DMS79 treated with DMSO at 0.1 percent for 48 hours (cell line): ENCODE results near the gene TENM3.
"Not testable (repeated sequence)": the region's sequence is repeated elsewhere in the genome, so short reads cannot be mapped to it uniquely, and the experiment has no call there.

Source experiments
- DNase-seq: peaks from one replicate; lab custom pipeline; 2025; lab: John Stamatoyannopoulos, UW

The TENM3 gene

DNA sequence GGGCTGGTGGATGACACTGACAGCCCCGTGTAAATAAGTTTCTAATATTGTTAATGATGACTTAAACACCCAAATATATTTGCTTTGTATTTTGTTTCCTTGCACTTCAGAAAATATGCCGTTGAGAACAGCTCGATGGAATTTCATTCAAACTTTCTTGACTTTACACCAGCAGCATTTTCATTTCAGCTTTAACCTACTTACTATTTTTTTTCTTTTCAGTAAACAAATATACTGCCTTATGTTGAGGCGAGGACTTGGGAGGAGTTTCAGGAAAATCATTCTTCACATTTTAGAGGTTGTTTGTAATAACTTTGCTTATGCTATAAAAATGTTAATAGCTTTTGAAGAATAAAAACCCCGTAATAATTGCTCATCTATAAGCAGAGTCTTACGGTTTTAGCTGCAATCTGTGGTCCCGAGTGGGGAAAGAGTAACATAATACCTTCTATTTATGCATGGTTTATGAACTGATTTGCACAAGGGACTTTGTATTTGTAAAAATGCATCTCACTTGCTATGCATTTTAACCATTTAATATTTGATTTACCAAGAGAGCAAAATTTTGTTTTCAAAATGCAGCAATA, 14.1 kb upstream of the TENM3 start:
- no peak for DNase-seq

DNA sequence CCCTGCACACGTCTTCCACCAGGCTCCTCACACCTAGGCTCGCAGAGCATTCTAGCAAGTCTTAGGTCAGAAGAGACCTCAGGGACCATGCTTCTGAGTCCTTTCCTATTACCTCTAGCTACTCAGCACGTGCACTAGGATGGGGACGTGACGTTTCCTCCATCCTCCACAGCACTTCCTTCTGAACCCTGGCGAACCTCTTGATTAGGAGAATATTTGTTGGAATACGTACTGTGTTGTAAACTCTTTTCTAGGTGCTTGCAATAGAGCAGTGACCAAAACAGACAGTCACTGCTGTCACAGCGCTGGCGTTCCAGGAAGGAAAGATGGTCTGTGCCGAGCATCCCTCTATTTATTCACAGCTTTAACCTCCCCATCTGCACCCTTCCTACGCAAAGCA, 12.9 kb upstream of the TENM3 start:
- no peak for DNase-seq

DNA sequence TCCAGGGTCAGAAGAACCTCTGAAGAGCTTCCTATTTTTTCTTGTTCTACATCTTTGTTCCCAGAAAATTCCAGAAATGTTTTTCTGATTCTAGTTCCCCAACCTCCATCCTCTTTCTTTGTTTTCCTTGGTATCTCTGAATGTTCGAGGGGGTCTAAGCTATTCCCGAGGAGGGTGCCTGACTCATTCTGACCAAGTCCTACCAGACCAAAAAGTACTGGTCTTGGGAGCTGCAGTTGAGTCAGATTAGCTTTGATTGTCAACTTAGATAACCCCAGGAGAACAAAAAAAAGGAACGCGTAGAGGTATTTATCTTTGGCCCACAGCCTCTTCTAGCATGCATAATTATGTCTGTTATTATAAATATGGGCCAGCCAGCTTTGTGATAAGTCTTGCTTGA, 12.1 kb upstream of the TENM3 start:
- no peak for DNase-seq

DNA sequence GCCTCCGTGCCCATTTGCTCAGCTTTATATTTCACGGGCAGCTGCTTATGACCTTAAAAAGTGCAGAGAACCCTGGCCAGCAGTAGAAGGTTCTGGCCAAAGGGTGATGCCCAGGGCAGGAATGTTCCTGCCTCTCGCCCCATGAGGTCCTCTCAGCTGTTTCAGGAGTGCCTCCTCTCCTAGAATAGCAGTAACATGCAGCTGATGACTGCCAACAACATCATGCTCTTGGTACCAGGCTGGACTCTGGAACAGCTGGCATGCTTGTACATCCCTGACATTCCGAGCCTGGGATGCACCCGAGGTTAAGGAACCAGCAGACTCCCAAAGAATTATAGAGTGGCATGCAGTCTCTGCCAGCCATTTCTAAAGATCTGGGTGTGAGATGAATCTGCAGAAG, 11.7 kb upstream of the TENM3 start:
- no peak for DNase-seq

DNA sequence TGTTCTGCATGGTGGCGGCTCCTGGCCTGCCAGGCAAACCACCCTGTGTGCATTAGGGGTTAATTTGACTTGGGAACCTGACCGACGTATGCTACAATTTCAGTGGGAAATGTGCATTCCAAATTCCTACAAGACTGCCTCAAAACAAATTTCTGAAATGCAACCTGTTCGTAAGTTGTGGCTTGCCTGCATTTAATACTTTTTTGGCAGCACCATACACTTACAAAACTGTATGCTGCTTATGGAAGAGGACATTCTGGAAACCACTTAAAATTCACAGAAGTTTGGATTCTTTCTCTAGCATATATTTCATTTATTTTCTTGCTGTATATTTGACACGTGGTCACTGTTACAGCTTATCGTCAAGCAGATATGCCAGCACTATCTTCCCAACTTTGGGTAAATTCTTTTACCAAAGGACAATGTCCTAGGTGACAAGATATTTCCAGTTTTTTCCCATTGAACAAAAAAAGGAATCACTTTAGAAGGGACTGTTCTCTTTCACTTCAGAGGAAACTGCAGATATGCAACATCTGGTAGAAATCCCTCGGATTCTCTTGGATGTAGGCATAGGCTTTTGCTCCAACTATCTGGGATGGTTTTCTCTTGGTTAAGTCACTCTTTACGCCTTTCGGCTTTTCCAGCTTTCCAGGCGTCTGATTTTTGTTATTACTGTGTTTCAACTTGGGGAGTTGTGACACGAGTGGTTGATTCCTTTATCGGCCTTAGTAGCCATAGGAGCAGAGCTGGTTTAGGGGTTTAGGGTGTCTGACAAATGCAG, 9.7 kb upstream of the TENM3 start:
- DNase-seq = no peak

DNA sequence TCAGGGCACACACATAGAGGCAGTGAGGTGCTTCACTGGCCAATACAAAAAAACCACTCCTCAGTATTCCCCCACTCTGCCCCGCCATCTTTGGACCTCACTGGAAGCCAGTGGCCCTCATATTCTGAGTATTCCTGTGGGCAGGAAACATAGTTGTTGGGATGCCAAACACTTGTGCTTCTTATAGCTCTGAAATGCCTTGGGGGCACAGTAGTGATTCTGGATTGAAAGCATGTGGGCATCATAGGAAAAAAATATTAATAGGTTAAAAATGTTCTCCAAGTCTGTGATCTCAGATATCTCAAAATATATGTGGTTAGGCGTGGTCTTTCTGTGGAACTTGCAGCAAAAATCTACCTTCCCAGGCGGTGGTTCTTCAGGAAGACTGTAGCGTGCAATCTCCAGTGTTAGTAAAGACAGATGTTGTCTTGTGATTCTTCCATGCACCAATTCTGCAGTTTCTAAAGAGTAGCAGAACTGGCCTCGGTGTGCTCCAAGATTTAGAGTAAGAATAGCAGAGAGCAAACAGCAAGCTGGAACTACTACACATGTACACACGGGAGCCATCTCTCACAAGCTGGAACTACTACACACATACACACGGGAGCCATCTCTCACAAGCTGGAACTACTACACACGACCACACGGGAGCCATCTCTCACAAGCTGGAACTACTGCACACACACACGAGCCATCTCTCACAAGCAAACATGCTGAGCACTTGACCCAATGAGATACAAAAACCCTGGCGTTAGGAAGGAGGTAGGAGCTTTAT, 8.0 kb upstream of the TENM3 start:
- DNase-seq = no peak

DNA sequence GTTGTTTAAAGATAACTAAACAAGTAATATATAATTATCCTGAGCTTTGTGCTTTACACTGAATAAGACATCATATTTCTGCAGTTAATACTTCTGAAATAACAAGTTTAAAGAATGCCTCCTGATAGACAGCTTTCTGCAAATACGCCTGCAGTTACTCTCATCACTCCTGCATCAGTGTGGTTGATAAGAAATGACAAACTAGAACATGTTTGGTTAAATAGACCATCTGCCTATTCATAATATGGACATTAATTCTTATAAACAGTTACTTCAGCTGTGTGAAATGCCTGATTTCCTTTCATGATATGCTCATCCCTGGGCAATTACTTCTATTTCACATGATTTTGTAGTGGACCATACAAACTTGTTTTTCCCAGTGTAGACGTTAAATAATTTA, 7.0 kb upstream of the TENM3 start:
- DNase-seq = no peak

DNA sequence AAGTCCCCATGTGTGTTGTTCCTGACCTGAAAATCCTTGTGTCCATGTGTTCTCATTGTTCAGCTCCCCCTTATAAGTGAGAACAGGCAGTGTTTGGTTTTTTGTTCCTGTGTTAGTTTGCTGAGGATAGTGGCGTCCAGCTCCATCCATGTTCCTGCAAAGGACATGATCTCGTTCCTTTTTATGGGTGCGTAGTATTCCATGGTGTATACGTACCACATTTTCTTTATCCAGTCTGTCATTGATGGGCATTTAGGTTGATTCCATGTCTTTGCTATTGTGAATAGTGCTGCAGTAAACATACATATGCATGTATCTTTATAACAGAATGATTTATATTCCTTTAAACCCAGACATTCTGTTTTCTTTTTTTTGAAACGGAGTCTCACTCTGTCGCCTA, 6.2 kb upstream of the TENM3 start:
- DNase-seq = not testable (repeated sequence)

DNA sequence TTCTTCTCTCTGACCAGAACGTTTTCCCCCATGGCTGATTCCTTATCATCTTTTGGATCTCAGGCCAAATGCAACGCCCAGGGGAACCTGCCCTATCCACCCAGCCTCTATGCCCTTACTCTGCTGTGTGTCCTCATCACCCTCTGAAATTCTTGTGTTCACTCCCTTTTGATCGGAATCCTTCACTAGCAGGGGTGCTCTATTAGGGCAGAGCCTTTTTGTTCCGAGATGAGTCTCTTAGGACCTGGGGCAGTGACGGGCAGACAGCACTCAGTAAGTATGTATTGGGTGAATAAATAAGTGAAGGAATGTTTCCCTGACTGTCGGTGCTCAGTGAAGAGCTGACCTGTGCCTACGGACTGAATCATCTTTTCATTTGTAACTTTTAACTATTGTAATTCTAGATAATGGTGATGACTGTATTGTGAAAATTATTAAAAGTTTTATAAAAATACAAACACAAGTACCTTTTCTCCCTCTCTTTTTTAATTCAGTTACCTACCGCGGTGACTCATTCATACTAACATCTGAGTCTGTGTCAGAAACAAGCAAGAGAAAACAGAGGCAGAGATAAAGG, 4.8 kb upstream of the TENM3 start:
- DNase-seq = no peak

DNA sequence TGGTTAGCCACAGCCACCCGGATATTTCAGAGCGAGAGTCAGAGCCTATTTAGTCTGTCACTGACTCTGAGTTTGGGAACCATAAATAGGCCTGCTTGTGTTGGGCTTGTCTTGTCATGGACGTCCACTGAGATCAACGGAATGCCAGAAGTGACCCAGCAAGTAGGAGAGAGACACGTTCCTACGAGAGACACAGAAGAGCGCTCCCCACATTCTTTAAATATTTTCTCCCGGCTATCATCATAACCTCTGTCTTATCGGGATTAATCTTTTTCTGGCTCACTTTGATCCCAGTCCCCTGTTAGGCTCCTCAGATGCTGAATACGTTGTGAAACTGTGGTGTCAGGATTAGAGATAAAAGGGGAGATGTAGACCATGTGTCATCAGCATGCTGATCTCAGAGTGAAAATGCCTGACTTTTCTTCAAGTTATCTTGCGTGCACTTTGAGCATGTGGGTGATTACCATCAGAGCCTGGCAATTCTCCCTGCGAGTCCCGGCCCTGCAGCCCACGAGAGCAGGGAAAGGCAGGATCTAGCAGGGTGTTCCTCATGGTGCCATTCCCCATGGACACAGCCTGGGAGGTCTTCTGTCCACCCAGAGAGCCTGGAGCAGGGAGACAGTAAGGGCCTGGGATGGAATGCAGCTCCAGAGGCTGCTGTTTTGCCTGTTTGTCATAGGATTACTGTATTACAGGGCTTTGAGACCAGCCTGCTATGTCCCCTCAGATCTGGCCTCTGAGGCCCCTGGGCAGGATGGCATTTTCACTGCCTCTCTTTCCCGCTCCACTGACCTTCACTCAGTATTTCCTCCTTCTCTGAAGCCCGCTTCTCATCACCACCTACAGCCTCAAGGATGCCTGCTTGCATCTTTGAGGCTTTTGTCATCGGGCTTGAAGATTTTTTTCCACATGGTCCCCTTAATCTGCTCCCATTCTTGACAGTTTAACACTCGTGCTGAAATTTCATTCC, 2.8 kb upstream of the TENM3 start:
- no peak for DNase-seq

DNA sequence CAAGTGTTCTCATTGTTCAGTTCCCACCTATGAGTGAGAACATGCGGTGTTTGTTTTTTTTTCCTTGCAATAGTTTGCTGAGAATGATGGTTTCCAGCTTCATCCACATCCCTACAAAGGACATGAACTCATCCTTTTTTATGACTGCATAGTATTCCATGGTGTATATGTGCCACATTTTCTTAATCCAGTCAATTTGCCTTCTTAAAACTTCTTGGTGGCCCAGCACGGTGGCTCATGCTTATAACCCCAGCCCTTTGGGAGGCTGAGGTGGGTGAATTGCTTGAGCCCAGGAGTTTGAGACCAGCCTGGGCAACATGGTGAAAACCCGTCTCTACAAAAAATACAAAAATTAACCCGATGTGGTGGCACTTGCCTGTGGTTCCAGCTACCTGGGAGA, 942 bp upstream of the TENM3 start:
- DNase-seq = not testable (repeated sequence)

DNA sequence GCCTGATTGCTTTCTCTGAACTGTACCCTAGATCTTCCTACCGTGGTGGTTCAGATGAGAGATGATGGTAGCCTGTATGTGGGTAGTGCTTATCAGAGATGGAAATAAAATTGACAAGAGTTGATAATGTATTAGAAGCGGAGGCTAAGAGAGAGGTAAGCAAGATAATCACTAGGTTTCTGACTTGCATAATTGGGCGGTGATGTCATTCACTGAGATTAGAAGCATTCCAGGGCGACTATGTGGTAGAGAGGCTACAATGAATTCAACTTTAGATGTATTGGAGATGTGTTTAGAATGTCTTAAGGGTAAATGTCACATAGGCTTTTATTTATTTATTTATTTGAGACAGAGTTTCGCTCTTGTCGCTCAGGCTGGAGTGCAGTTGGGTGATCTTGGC, 415 bp upstream of the TENM3 start:
- DNase-seq = no peak

DNA sequence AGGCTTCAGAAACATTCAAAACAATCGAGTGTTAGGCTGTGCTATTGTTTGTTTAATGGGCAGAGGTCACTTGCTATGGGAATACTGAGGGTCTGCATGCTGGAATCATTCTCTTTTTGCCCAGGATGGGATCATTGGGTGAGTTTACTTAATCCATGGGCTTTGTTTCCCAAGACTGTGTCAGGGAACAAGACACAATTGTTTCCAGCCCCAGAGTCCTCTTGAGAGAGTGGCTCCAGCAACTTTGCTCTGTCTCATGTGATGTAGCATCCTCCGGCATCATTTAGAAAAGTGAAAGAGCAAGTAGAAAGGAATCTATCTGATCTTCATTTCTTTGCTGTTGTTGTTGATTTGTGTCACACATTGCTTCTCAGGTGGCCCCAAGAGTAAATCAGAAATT, 1.8 kb downstream of the TENM3 start:
- DNase-seq = no peak

DNA sequence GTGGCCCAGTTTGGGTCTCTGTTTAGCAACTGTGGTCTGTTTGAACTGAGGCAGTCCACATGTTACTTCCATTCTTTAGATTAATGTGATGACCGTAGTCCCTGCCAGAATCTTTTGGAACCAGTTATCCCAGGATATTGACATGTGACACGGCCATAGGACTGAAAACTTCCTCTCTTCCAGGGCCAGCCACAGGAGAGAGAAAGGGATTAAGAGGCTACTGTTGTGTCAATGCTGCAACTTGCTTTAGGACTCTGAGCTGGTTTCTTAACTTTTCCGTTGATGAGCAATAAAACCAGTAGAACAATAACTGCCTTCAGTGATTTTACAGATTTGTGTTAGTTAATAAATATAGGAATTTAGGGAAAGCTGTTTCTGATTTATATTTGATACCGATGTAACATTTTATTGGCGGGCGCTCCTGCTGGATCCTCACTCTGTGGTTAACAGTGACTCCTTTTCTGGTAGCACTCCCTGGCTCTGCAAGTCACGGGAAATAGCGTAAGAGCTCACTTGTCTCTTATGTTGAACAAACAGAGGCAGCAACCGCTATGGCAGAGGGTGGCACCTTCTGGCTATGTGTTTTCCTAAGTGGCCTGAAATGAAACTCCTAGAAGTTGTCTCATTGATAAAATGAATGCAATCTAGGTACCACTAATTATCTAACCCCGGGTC, 2.5 kb downstream of the TENM3 start:
- no peak for DNase-seq

DNA sequence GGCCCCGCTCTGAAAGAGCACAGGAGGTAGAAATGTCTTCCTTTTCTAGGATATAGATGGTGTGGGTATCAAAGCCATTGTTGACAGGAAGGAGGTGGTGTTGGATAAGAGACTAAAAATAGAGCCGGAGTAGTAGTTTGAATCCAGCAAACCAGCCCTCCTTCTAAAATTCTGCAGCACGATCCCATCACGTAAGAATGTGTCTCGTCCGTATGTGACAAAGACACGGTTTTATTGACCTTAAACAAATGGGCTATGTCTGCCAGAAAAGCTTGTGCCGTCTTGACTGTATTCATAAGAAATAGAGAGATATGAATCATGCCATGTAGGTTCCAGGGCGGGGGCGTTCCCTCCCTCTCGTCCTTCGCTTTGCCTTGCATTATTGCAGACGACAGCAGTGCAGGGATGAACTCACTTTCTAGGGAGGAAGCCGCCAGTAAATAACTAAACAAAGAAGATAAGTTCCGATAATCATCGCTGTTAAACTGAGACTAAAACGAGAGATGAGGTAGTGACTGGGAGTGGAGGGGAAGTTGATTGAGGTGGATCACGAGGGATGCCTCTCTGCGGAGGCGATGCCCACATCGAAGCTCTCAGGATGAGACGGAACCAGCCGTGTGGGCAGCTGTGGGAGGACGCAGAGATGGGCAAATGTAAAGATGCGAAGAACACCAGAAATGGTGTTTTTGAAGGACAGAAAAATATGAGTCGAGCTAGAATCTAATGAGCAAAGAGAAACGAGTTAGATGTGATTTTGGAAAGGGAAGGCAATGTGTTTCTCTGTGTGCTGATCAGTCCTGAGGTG, 3.4 kb downstream of the TENM3 start:
- DNase-seq = no peak

DNA sequence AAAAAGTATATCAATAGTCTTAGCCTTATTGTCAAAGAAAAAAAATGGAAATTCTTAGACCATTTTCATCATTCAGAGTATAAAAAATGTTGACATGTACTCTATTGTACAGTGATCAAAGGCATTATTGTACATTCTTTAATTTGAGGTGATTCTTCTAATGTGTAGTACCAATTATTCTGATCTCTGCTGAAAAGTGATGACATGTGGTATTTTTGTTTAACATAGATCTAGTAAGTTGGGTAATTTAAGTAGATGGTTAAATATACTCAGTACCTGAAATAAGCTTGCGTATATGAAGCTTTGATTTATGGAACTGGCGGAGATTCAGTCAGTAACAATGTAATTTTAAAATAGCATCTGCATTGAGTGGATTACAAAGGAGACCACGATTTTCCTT, 5.1 kb downstream of the TENM3 start:
- DNase-seq = no peak

DNA sequence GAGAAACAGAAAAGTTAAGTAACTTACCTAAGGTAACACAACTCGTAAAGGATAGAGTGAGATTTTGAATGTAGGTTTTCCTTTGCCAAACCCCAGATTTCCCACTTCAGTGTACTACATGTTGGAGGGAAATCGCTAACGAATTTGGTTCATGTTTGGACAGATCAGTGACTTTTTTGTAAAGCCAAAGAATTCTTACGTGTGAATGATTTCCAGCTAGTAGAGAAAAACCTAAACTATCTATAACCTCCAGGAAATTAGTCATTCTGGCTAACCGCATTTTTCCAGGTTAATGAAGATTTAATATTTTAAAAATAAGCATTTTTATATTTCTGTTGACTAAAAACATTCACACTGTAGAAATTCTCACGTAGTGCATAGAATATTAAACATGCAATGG, 7.2 kb downstream of the TENM3 start:
- no peak for DNase-seq

DNA sequence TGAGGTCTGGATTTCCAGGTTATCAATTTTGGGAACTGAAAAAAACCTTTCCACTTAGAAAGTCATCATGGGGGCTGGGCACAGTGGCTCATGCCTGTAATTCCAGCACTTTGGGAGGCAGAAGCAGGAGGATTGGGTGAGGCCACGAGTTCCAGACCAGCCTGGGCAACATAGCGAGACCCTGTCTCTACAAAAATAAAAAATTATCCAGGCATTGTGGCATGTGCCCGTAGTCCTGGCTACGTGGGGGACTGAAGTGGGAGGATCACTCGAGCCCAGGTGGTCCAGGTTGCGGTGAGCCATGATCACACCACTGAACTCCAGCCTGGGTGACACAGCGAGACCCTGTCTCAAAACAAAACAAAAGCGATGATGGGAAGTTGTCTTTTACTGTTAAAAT, 7.9 kb downstream of the TENM3 start:
- no peak for DNase-seq

DNA sequence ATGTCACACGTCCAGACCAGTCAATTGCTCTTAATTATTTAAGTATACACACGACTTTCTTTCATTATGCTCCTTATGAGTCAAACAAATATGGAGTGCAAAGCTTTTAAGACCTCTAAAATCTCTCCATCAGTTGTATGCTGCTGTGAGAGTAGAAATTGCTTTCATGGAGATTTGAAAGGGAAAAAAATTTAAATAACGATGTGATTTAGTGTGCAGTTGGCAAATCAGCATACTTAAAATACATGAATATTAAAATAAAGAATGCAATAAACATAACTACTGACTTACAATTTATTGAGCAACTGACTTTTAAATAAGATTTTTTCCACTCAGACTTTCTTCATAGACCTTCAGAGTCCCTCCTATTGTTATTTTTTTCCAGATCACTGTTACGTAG, 9.0 kb downstream of the TENM3 start:
- DNase-seq = no peak

DNA sequence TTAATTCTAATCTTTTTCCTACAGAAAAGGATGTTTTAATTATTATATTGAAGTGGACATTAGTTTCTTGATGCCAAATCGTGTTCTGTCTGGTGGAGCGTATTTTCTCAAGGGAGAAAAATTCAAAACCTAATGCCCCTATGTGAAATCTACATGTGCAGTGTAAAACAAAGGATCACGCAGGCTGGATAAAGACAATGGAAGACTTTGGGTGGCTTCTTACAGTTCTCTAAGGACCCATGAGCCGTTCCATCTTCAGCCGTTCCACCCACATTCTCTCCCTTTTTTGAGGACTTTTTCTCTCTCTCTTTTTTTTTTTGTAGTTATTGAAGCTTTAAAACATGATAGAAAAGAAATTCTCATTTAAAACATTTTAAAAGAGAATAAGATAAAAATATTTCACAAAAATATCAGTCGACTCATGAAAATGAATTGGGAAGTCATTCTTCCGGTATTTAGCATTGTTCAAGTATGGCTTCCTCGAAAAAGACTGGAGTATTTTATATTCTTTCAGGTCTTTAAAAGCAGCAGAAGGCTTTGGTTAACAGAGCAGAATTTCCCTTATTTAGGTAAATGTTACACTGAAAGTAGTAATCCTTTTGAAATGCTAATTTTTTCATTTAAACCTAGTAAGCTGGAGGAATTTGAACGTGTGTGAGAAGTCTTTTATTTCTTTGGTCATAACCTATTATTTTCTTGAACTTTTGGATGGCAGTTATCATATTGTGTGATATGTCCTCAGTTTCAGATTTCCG, 11.0 kb downstream of the TENM3 start:
- DNase-seq = no peak
